KBM-7 (cell line): ENCODE data around the gene KRT81.

Experiments used
- DNase-seq: peaks from one replicate; pipeline ENCODE4 v3.0.0-alpha.2; 2015
- in situ Hi-C: fragments of 300-500 bp; cut with MboI; formaldehyde crosslinking; loops from 2 replicates; pipeline ENCODE4 v1.14.3; 2020; ENCODE audit warnings: low sequenced_read_pairs, low pct_unique_long_range_greater_than_20kb, mixed read lengths

Gene KRT81

GRCh38 chr12:52291267-52291935 is at the start of gene KRT81:
Gene KRT81, minus strand, starts transcription at chr12:52291534. Its CDS starts 69 bp downstream, at chr12:52291465.
- DNase-seq, result no peak
- in situ Hi-C loops, result no loop called here

GRCh38 chr12:52338241-52338960 is 47.1 kb upstream of the KRT81 start:
- no peak for DNase-seq

GRCh38 chr12:52337054-52337453 is 45.7 kb upstream of the KRT81 start:
- DNase-seq, result no peak
- in situ Hi-C loops, result no loop called here

More at GRCh38 chr12:52338241-52338960, 47.1 kb upstream of the KRT81 start:
- in situ Hi-C loops, result no loop called here

- in situ Hi-C loops, result no loop called here
- no peak for DNase-seq
Observed at GRCh38 chr12:52336641-52337040, 45.3 kb upstream of the KRT81 start.

GRCh38 chr12:52335598-52336262 is 44.4 kb upstream of the KRT81 start:
- in situ Hi-C loops, result no loop called here
- DNase-seq, result no peak

- no peak for DNase-seq
- in situ Hi-C loops, result no loop called here
Observed at GRCh38 chr12:52334185-52334584, 42.9 kb upstream of the KRT81 start.

- DNase-seq, result no peak
- in situ Hi-C loops, result no loop called here
Observed at GRCh38 chr12:52333321-52333720, 42.0 kb upstream of the KRT81 start.

- in situ Hi-C loops, result no loop called here
- DNase-seq, result no peak
Observed at GRCh38 chr12:52332381-52332780, 41.0 kb upstream of the KRT81 start.

GRCh38 chr12:52331833-52332232 is 40.5 kb upstream of the KRT81 start:
- no peak for DNase-seq
- in situ Hi-C loops, result no loop called here

GRCh38 chr12:52331039-52331438 is 39.7 kb upstream of the KRT81 start:
- DNase-seq, result no peak
- in situ Hi-C loops, result no loop called here

- in situ Hi-C loops, result no loop called here
Observed at GRCh38 chr12:52327830-52328500, 36.6 kb upstream of the KRT81 start.

GRCh38 chr12:52327052-52327829 is 35.9 kb upstream of the KRT81 start:
- in situ Hi-C loops, result no loop called here
- peak; percentile 79 for DNase-seq

More at GRCh38 chr12:52327830-52328500, 36.6 kb upstream of the KRT81 start:
- no peak for DNase-seq

GRCh38 chr12:52324153-52324444 is 32.8 kb upstream of the KRT81 start:
- DNase-seq, result no peak
- in situ Hi-C loops, result no loop called here

GRCh38 chr12:52323416-52324152 is 32.2 kb upstream of the KRT81 start:
- no peak for DNase-seq
- in situ Hi-C loops, result no loop called here

- DNase-seq, result no peak
- in situ Hi-C loops, result no loop called here
Observed at GRCh38 chr12:52323001-52323400, 31.7 kb upstream of the KRT81 start.

- in situ Hi-C loops, result no loop called here
- DNase-seq, result no peak
Observed at GRCh38 chr12:52322069-52322468, 30.7 kb upstream of the KRT81 start.

- in situ Hi-C loops, result no loop called here
- no peak for DNase-seq
Observed at GRCh38 chr12:52321418-52321817, 30.1 kb upstream of the KRT81 start.

GRCh38 chr12:52320784-52321400 is 29.6 kb upstream of the KRT81 start, which contains the start of gene KRT83:
Gene KRT83, minus strand, starts transcription at chr12:52321398. Its CDS starts 63 bp downstream, at chr12:52321335.
- no peak for DNase-seq
- in situ Hi-C loops, result no loop called here
